Measurements from ENCODE around the gene ABCC3.
A peak's percentile ranks its signal among the peaks of the same experiment; 100 is the strongest.

GRCh38 chr17:50603340-50603739, 31.3 kb upstream of the ABCC3 start:
- TF ChIP-seq, protein P1, sequence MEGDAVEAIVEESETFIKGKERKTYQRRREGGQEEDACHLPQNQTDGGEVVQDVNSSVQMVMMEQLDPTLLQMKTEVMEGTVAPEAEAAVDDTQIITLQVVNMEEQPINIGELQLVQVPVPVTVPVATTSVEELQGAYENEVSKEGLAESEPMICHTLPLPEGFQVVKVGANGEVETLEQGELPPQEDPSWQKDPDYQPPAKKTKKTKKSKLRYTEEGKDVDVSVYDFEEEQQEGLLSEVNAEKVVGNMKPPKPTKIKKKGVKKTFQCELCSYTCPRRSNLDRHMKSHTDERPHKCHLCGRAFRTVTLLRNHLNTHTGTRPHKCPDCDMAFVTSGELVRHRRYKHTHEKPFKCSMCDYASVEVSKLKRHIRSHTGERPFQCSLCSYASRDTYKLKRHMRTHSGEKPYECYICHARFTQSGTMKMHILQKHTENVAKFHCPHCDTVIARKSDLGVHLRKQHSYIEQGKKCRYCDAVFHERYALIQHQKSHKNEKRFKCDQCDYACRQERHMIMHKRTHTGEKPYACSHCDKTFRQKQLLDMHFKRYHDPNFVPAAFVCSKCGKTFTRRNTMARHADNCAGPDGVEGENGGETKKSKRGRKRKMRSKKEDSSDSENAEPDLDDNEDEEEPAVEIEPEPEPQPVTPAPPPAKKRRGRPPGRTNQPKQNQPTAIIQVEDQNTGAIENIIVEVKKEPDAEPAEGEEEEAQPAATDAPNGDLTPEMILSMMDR (IDR thresholded peaks at IDR 0.05; ENCODE audit: extremely low read depth in 1 of 2, insufficient read depth in 1 of 2, low read depth in 1 of 2, low read length in 2 of 2): peak in 1 of 2 donors; percentile 29
- TF ChIP-seq EZH2 (IDR thresholded peaks at IDR 0.05; ENCODE audit: borderline replicate concordance, low read depth, low read length, severe bottlenecking): no peak
- no peak for TF ChIP-seq POLR2A (IDR thresholded peaks at IDR 0.05; ENCODE audit: low read depth, low read length)

All from endothelial cell of umbilical vein (primary cell).